ENCODE measurements around the gene REELD1. TPM values are rescaled to one million over a fixed set of nuclear protein-coding genes. Genes with fewer than 3 reads are reported as not detected.

The REELD1 gene
- total RNA-seq, 1 donor from 2014 or later = not detected

DNA sequence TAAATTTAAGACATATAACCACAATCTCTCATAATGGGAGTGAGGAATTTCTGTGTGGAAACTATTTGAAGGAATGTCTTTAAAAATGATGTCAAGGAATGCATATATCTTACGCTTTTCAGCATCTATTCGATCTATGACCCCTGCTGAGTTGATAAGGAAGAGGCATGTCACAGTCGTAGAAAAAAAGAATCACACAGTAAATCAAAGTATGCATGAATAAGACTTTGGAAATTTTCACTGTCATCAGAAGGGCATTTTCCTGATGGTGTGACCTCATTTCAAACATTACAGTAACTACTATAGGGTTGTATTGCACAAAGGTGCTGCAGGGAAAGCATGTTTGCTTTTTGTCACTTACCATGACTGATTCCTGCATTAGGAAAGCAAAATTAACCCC lies 41.5 kb downstream of the REELD1 start:
- no peaks in the 10 kb centered on the region for H3K27me3 ChIP-seq (ENCODE audit: insufficient read depth, low read length)
- peak overlapping the region; percentile 44 for H3K9ac ChIP-seq (ENCODE audit: low read length)
- H4K20me1 ChIP-seq (ENCODE audit: insufficient read depth, low read length) = no peaks in the 10 kb centered on the region
- peaks cover 4% of the 10 kb centered on the region for H3K36me3 Mint-ChIP-seq (ENCODE audit: low read depth, unreplicated experiment)
- H3K27me3 Mint-ChIP-seq (ENCODE audit: low read depth, unreplicated experiment) = no peaks in the 10 kb centered on the region
- peak overlapping the region; percentile 79 for H3K27ac Mint-ChIP-seq (ENCODE audit: unreplicated experiment)
- DNase-seq (ENCODE audit: low read depth) (peak; percentile 95), FAIRE-seq (peak; percentile 99)
- H3K4me1 Mint-ChIP-seq (ENCODE audit: low read depth, unreplicated experiment) = peaks cover 20% of the 10 kb centered on the region
- H3K9me3 Mint-ChIP-seq (ENCODE audit: unreplicated experiment) = no peaks in the 10 kb centered on the region
- peak overlapping the region; percentile 66 for H3K4me2 ChIP-seq (ENCODE audit: low read length)
- H3K27ac ChIP-seq (ENCODE audit: low read depth, low read length) = peak overlapping the region; percentile 83
- no peaks in the 10 kb centered on the region for H3K9me3 ChIP-seq (ENCODE audit: insufficient read depth, low read depth, low read length)
- TF ChIP-seq EZH2 (IDR thresholded peaks at IDR 0.05; ENCODE audit: insufficient read depth, low read length) = no peak
- TF ChIP-seq, protein P1, sequence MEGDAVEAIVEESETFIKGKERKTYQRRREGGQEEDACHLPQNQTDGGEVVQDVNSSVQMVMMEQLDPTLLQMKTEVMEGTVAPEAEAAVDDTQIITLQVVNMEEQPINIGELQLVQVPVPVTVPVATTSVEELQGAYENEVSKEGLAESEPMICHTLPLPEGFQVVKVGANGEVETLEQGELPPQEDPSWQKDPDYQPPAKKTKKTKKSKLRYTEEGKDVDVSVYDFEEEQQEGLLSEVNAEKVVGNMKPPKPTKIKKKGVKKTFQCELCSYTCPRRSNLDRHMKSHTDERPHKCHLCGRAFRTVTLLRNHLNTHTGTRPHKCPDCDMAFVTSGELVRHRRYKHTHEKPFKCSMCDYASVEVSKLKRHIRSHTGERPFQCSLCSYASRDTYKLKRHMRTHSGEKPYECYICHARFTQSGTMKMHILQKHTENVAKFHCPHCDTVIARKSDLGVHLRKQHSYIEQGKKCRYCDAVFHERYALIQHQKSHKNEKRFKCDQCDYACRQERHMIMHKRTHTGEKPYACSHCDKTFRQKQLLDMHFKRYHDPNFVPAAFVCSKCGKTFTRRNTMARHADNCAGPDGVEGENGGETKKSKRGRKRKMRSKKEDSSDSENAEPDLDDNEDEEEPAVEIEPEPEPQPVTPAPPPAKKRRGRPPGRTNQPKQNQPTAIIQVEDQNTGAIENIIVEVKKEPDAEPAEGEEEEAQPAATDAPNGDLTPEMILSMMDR (IDR thresholded peaks at IDR 0.05; ENCODE audit: insufficient read depth, low read depth, low read length) = no peak
- no peak overlapping the region for H2AFZ ChIP-seq (ENCODE audit: low read depth, low read length)
- no peaks in the 10 kb centered on the region for H3K79me2 ChIP-seq (ENCODE audit: insufficient read depth, low read length)
- no peak overlapping the region for H3K4me3 Mint-ChIP-seq (ENCODE audit: unreplicated experiment)
- no peaks in the 10 kb centered on the region for H3K36me3 ChIP-seq (ENCODE audit: insufficient read depth, low read length)
- H3K4me3 ChIP-seq (ENCODE audit: insufficient read depth, low read depth, low read length) = peak overlapping the region; percentile 15
- peaks cover 16% of the 10 kb centered on the region for H3K4me1 ChIP-seq (ENCODE audit: insufficient read depth, low read length)

DNA sequence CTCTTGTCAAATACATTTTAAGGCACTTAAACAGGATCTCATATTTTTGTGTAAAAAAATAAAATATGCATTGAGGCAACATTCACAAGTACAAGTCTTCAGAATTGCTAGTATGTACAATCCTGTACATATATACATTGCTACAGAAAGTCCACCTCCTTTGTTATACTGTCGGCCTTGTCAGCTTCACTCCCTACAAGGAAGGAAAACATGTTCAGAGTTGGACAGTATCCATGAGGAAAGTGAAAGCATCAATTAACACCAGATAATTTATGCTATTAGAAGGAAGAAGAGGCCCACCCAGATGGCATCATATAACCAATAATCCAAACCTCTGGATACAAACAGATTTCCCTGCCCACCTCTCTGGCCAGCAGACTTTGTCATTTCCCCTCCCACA lies 42.0 kb downstream of the REELD1 start:
- no peaks in the 10 kb centered on the region for H3K9me3 ChIP-seq (ENCODE audit: insufficient read depth, low read depth, low read length)
- H3K27me3 Mint-ChIP-seq (ENCODE audit: low read depth, unreplicated experiment) = no peaks in the 10 kb centered on the region
- H3K79me2 ChIP-seq (ENCODE audit: insufficient read depth, low read length) = no peaks in the 10 kb centered on the region
- H4K20me1 ChIP-seq (ENCODE audit: insufficient read depth, low read length) = no peaks in the 10 kb centered on the region
- H3K4me3 Mint-ChIP-seq (ENCODE audit: unreplicated experiment) = no peak overlapping the region
- H3K36me3 ChIP-seq (ENCODE audit: insufficient read depth, low read length) = no peaks in the 10 kb centered on the region
- H3K27ac ChIP-seq (ENCODE audit: low read depth, low read length) = peak overlapping the region; percentile 83
- H3K4me1 ChIP-seq (ENCODE audit: insufficient read depth, low read length) = peaks cover 16% of the 10 kb centered on the region
- DNase-seq (ENCODE audit: low read depth) (no peak), FAIRE-seq (no peak)
- peaks cover 20% of the 10 kb centered on the region for H3K4me1 Mint-ChIP-seq (ENCODE audit: low read depth, unreplicated experiment)
- H3K9me3 Mint-ChIP-seq (ENCODE audit: unreplicated experiment) = no peaks in the 10 kb centered on the region
- peak overlapping the region; percentile 44 for H3K9ac ChIP-seq (ENCODE audit: low read length)
- H3K36me3 Mint-ChIP-seq (ENCODE audit: low read depth, unreplicated experiment) = peaks cover 4% of the 10 kb centered on the region
- peak overlapping the region; percentile 88 for H3K27ac Mint-ChIP-seq (ENCODE audit: unreplicated experiment)
- H3K27me3 ChIP-seq (ENCODE audit: insufficient read depth, low read length) = no peaks in the 10 kb centered on the region
- H3K4me3 ChIP-seq (ENCODE audit: insufficient read depth, low read depth, low read length) = peak overlapping the region; percentile 15
- no peak overlapping the region for H2AFZ ChIP-seq (ENCODE audit: low read depth, low read length)
- TF ChIP-seq, protein P1 (IDR thresholded peaks at IDR 0.05; ENCODE audit: insufficient read depth, low read depth, low read length) = no peak
- no peak for TF ChIP-seq EZH2 (IDR thresholded peaks at IDR 0.05; ENCODE audit: insufficient read depth, low read length)
- peak overlapping the region; percentile 66 for H3K4me2 ChIP-seq (ENCODE audit: low read length)

DNA sequence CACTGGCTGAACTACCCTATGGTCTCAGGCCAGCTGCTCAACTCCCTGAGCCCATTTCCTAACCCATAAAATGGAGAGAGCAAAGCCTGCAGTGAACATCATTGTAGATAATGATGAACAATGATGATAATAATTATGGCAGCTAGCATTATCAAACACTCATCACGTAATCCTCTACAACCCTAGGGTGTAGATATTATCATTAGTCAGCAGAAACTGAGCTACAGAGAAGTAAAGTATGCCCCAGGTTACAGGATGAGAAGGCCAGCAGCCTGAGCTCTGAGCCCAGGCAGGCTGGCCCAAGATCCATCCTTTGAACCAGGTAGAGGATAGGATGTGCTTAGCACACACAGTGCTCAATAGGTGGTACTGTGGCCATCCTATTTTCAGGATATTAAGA lies 43.2 kb downstream of the REELD1 start:
- H3K4me3 Mint-ChIP-seq (ENCODE audit: unreplicated experiment) = no peak overlapping the region
- Histone ChIP-seq H3K9me3 (ENCODE audit: insufficient read depth, low read depth, low read length) (no peaks in the 10 kb centered on the region), H3K4me2 (ENCODE audit: low read length) (no peak overlapping the region), H3K36me3 (ENCODE audit: insufficient read depth, low read length) (no peaks in the 10 kb centered on the region), H3K27ac (ENCODE audit: low read depth, low read length) (no peak overlapping the region), H3K27me3 (ENCODE audit: insufficient read depth, low read length) (no peaks in the 10 kb centered on the region), H3K4me3 (ENCODE audit: insufficient read depth, low read depth, low read length) (no peak overlapping the region), H3K79me2 (ENCODE audit: insufficient read depth, low read length) (no peaks in the 10 kb centered on the region), H3K4me1 (ENCODE audit: insufficient read depth, low read length) (peaks cover 16% of the 10 kb centered on the region), H4K20me1 (ENCODE audit: insufficient read depth, low read length) (no peaks in the 10 kb centered on the region), H2AFZ (ENCODE audit: low read depth, low read length) (no peak overlapping the region), H3K9ac (ENCODE audit: low read length) (no peak overlapping the region)
- H3K36me3 Mint-ChIP-seq (ENCODE audit: low read depth, unreplicated experiment) = peaks cover 4% of the 10 kb centered on the region
- TF ChIP-seq, protein P1 (IDR thresholded peaks at IDR 0.05; ENCODE audit: insufficient read depth, low read depth, low read length) = no peak
- TF ChIP-seq EZH2 (IDR thresholded peaks at IDR 0.05; ENCODE audit: insufficient read depth, low read length) = no peak
- H3K9me3 Mint-ChIP-seq (ENCODE audit: unreplicated experiment) = no peaks in the 10 kb centered on the region
- peaks cover 20% of the 10 kb centered on the region for H3K4me1 Mint-ChIP-seq (ENCODE audit: low read depth, unreplicated experiment)
- H3K27me3 Mint-ChIP-seq (ENCODE audit: low read depth, unreplicated experiment) = no peaks in the 10 kb centered on the region
- no peak for FAIRE-seq
- no peak overlapping the region for H3K27ac Mint-ChIP-seq (ENCODE audit: unreplicated experiment)
- DNase-seq (ENCODE audit: low read depth) = no peak

All from astrocyte (in vitro differentiated cells and primary cell).